CD4-positive, alpha-beta memory T cell (primary cell): ENCODE results near the gene SRCIN1. TPM values are rescaled to one million over a fixed set of nuclear protein-coding genes. Genes with fewer than 3 reads are reported as not detected.
A peak's percentile ranks its signal among the peaks of the same experiment; 100 is the strongest.
"Not testable (repeated sequence)": the region's sequence is repeated elsewhere in the genome, so short reads cannot be mapped to it uniquely, and the experiment has no call there.

Source experiments
- CTCF ChIA-PET: fragments of 350-600 bp; sonication (Branson Sonifier 250); formaldehyde crosslinking; loops from one replicate; lab custom pipeline; 2021; ENCODE audit warnings: inconsistent platforms; ENCODE audit not compliant: partially characterized antibody; lab: Charles Lee
- POLR2A ChIA-PET: fragments of 350-600 bp; sonication (Branson Sonifier 250); formaldehyde crosslinking; loops from one replicate; lab custom pipeline; 2021; ENCODE audit not compliant: partially characterized antibody; lab: Charles Lee
- DNase-seq, 5 donors: peaks; one replicate each; pipeline versions ENCODE4 v3.0.0 to v3.0.0-alpha.2; 2020 to 2022; ENCODE audit warnings: mixed read lengths in 1 of 5
- H3K27ac ChIP-seq: one replicate; pipeline ENCODE4 v1.7.0; 2013; ENCODE audit warnings: low read depth, low read length
- H3K27me3 ChIP-seq: 2 replicates; pipeline ENCODE4 v1.7.0; 2013; ENCODE audit warnings: mild to moderate bottlenecking, low read length, moderate library complexity; ENCODE audit not compliant: insufficient read depth
- H3K36me3 ChIP-seq: 2 replicates; pipeline ENCODE4 v1.7.0; 2013; ENCODE audit warnings: mild to moderate bottlenecking, low read length, moderate library complexity; ENCODE audit not compliant: insufficient read depth
- H3K4me1 ChIP-seq: 2 replicates; pipeline ENCODE4 v1.7.0; 2013; ENCODE audit warnings: mild to moderate bottlenecking, low read length, moderate library complexity; ENCODE audit not compliant: insufficient read depth
- H3K4me3 ChIP-seq, 2 donors: one replicate each; pipeline ENCODE4 v1.7.0; 2013; ENCODE audit warnings: low read length in 2 of 2, mild to moderate bottlenecking in 1 of 2
- H3K9me3 ChIP-seq, 2 donors: one replicate each; pipeline ENCODE4 v1.7.0; 2013; ENCODE audit warnings: low read length in 2 of 2, control low read depth in 1 of 2; ENCODE audit not compliant: control insufficient read depth in 1 of 2
- H3K27ac Mint-ChIP-seq, 7 donors: one replicate each; pipeline ENCODE4 v1.8.0; 2020 to 2021; ENCODE audit warnings: mixed read lengths in 7 of 7, mild to moderate bottlenecking in 6 of 7, inconsistent platforms in 3 of 7, moderate library complexity in 3 of 7
- H3K27me3 Mint-ChIP-seq, 2 donors: one replicate each; pipeline ENCODE4 v1.8.0; 2020 to 2021; ENCODE audit warnings: mixed read lengths in 2 of 2
- H3K36me3 Mint-ChIP-seq, 2 donors: one replicate each; pipeline ENCODE4 v1.8.0; 2020 to 2021; ENCODE audit warnings: mixed read lengths in 2 of 2, inconsistent platforms in 1 of 2, mild to moderate bottlenecking in 1 of 2
- H3K4me1 Mint-ChIP-seq, 4 donors: one replicate each; pipeline ENCODE4 v1.8.0; 2020 to 2021; ENCODE audit warnings: mixed read lengths in 4 of 4, mild to moderate bottlenecking in 1 of 4
- H3K4me3 Mint-ChIP-seq, 8 donors: one replicate each; pipeline ENCODE4 v1.8.0; 2020 to 2021; ENCODE audit warnings: mixed read lengths in 8 of 8, mild to moderate bottlenecking in 7 of 8, moderate library complexity in 6 of 8, inconsistent platforms in 3 of 8
- H3K9me3 Mint-ChIP-seq, 8 donors: one replicate each; pipeline ENCODE4 v1.8.0; 2020 to 2021; ENCODE audit warnings: mixed read lengths in 8 of 8, mild to moderate bottlenecking in 5 of 8, inconsistent platforms in 3 of 8, moderate library complexity in 1 of 8
- intact Hi-C: fragments of 100-400 bp; cut with micrococcal nuclease; formaldehyde crosslinking; loops from one replicate; pipeline ENCODE4 v1.15.1; 2023
- polyA plus RNA-seq, 2 donors: library from polyadenylated mRNA; unstranded; fragments of 300-500 nt; fragmentation: Illumina TruSeq; gene quantifications; one replicate each; pipeline ENCODE4 v1.2.3, GENCODE V29; 2021
- total RNA-seq, 2 experiments: library from RNA; stranded (reverse); gene quantifications; one replicate each; pipeline ENCODE4 v1.2.3, GENCODE V29; 2021

SRCIN1 gene
- total and polyA plus RNA-seq, 4 experiments from 2014 or later, result 0.28 to 0.79 TPM; not detected in 2

DNA sequence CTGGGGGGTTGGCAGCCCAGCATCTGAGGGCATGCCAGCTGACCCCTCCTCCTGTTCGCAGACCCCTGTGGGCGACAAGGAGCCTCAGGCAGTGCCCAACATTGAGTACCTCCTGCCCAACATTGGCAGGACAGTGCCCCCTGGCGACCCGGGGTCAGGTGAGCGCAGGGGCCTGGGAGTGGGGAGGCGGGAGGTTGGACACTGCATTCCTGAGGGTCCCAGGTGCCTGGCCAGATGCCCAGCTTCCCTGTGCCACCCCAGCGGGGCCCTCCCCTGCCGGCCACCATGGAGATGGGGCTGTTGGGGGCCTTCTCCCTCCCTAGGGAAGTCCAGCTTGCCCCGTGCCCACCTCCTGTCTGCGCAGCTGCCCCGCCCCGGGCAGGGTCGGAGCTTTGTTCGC is 107.4 kb downstream of the SRCIN1 start:
- Histone ChIP-seq H3K4me1 (no peaks in the 10 kb centered on the region), H3K4me3 (no peak overlapping the region), H3K36me3 (no peaks in the 10 kb centered on the region), H3K9me3 (no peaks in the 10 kb centered on the region), H3K27me3 (no peaks in the 10 kb centered on the region), H3K27ac (no peak overlapping the region)
- no peak overlapping the region for H3K4me3 Mint-ChIP-seq
- no peak for DNase-seq
- H3K27me3 Mint-ChIP-seq, result peaks cover 1 to 3% of the 10 kb centered on the region in 2 donors
- H3K27ac Mint-ChIP-seq, result no peak overlapping the region
- ChIA-PET POLR2A (no interaction called here), CTCF (no interaction called here)
- H3K9me3 Mint-ChIP-seq, result peaks cover 0 to 6% (median 0%) of the 10 kb centered on the region in 8 donors
- H3K4me1 Mint-ChIP-seq, result no peaks in the 10 kb centered on the region
- H3K36me3 Mint-ChIP-seq, result no peaks in the 10 kb centered on the region
- intact Hi-C loops, result no loop called here

DNA sequence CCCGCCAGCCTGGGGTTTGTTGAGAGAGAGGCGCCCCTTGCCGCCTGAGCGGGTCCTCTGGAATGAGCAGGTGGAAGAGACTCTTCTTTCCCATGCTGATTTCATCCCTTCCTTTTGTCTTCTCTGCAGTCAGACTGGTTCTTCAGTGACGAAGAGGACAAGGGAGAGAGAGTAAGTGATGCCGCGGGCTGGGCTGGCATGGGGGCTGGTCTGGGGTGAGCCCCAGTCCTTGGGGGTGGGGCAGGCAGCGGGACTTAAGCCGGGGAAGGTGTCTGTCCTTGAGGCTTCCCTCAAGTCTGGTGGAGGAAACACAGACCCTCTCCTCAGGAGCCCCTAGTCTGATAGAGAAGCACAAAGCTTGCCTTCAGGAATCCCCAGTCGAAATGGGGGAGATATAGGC is 108.1 kb downstream of the SRCIN1 start:
- H3K27ac Mint-ChIP-seq, result not testable (repeated sequence)

DNA sequence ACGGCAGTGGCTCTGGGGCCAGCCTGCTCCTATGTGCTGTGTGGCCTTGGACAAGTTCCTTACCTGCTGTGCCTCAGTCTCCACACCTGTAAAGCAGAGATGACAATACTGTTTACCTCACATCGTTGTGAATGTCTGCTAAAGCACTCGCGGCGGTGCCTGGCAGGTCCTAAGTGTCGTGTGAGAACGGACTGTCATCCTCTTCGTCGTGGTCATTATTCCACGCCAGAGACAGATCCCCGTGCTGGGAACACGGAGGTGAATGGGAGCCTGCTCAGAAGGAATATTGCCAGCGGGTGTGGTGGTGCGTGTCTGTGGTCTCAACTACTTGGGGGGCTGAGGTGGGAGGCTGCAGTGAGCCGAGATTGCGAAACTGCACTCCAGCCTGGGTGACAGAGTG is 111.6 kb downstream of the SRCIN1 start:
- intact Hi-C loops, H3K27ac ChIP-seq, POLR2A ChIA-PET, H3K9me3 ChIP-seq, H3K36me3 ChIP-seq, H3K27me3 ChIP-seq, H3K9me3 Mint-ChIP-seq, H3K4me3 Mint-ChIP-seq, H3K4me3 ChIP-seq, H3K4me1 ChIP-seq, H3K27me3 Mint-ChIP-seq, H3K36me3 Mint-ChIP-seq, H3K27ac Mint-ChIP-seq, H3K4me1 Mint-ChIP-seq, DNase-seq: not testable (repeated sequence)
- CTCF ChIA-PET, result interaction anchor here (1.6 kb wide), 1 partner anchor 145 kb away, joined by 3 read pairs; no protein-coding TSS in a partner anchor

More for the DNA sequence above, 108.1 kb downstream of the SRCIN1 start:
- H3K27ac ChIP-seq, H3K4me3 ChIP-seq, H3K9me3 Mint-ChIP-seq, H3K36me3 Mint-ChIP-seq, H3K4me3 Mint-ChIP-seq, DNase-seq, H3K27me3 Mint-ChIP-seq, H3K36me3 ChIP-seq, H3K4me1 Mint-ChIP-seq, H3K4me1 ChIP-seq, POLR2A ChIA-PET, H3K27me3 ChIP-seq, intact Hi-C loops, CTCF ChIA-PET, H3K9me3 ChIP-seq: not testable (repeated sequence)

- H3K27me3 ChIP-seq, H3K36me3 ChIP-seq, H3K4me1 Mint-ChIP-seq, H3K4me1 ChIP-seq, H3K4me3 ChIP-seq, H3K36me3 Mint-ChIP-seq, POLR2A ChIA-PET, H3K27ac ChIP-seq, H3K9me3 Mint-ChIP-seq, H3K9me3 ChIP-seq, H3K27me3 Mint-ChIP-seq, H3K4me3 Mint-ChIP-seq: not testable (repeated sequence)
- peak; percentile 83 to 89 (median 85) for DNase-seq
- H3K27ac Mint-ChIP-seq, result peak overlapping the region in 1 of 7 donors; percentile 52
- CTCF ChIA-PET, result interaction anchor here (1.3 to 1.7 kb wide), 2 partner anchors 89 to 176 kb away, joined by 3 to 7 read pairs; no protein-coding TSS in a partner anchor
- intact Hi-C loops, result loop anchor here (1.0 kb wide), 3 partner anchors 69 to 171 kb away; no protein-coding TSS in a partner anchor
These were observed 113.4 kb downstream of the SRCIN1 start for GRCh38 chr17:38492067-38493040.

DNA sequence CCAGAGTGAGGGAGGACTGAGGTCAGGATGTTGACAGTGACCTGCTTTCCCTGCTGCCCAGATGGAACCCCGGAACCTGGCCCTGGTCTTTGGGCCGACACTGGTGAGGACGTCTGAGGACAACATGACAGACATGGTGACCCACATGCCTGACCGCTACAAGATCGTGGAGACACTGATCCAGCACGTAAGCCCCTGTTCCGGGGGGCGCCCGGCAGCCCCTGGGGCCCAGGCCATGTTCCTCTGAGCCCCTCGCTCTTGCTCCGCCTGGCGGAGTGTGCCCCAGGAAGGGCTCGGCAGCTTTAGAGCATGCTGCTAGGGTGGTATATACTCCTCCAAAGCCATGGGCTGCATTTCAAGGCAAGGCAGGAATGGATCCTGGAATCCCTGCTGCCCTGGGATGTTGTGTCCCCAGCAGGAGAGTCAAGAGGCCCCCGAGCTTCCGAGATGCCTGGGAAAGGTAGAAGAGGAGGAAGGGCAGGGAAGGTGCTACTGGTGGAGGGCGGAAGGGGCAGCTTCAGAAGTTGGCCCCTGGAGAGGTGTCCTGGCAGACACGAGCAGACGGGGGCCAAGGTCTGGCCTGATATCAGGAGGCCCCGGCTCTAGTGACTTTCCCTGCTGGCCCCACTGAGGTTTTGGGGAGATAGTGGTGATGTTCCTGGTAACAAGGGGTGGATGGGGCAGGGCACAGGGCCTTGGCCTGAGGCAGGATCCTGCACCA is 114.2 kb downstream of the SRCIN1 start:
- H3K9me3 ChIP-seq, H3K4me3 ChIP-seq, H3K9me3 Mint-ChIP-seq, H3K4me1 ChIP-seq, H3K27me3 Mint-ChIP-seq, H3K36me3 Mint-ChIP-seq, DNase-seq, H3K4me1 Mint-ChIP-seq, H3K27ac ChIP-seq, H3K27ac Mint-ChIP-seq, POLR2A ChIA-PET, H3K27me3 ChIP-seq, H3K36me3 ChIP-seq, H3K4me3 Mint-ChIP-seq: not testable (repeated sequence)
- intact Hi-C loops, result loop anchor here (1.0 kb wide), 3 partner anchors 68 to 172 kb away; no protein-coding TSS in a partner anchor
- CTCF ChIA-PET, result interaction anchor here (1.7 kb wide), 1 partner anchor 176 kb away, joined by 7 read pairs; no protein-coding TSS in a partner anchor

DNA sequence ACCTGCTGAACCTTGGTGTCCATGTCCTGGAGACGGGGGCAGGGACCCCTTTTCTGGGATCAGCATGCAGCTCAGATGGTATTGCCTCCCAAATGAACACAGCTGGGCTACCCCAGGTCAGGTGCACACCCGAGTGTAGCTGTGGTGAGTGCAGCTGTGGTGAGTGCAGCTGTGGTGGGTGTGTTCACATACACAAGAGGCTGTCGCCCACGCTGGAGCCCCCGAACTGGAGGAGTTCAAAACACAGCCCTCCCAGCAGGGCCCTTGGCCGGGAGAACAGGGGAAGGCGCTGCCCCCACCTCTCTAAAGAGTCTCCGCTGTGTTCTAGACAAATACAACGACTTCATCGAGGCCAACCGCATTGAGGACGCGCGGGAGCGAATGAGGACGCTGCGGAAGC is 116.0 kb downstream of the SRCIN1 start:
- intact Hi-C loops, H3K4me3 ChIP-seq, H3K27me3 Mint-ChIP-seq, H3K27me3 ChIP-seq, H3K4me3 Mint-ChIP-seq, H3K36me3 ChIP-seq, DNase-seq, CTCF ChIA-PET, H3K27ac Mint-ChIP-seq, H3K36me3 Mint-ChIP-seq, POLR2A ChIA-PET, H3K4me1 ChIP-seq, H3K9me3 ChIP-seq, H3K27ac ChIP-seq, H3K9me3 Mint-ChIP-seq: not testable (repeated sequence)
- H3K4me1 Mint-ChIP-seq, result peaks cover 6 to 17% (median 12%) of the 10 kb centered on the region in 4 donors

DNA sequence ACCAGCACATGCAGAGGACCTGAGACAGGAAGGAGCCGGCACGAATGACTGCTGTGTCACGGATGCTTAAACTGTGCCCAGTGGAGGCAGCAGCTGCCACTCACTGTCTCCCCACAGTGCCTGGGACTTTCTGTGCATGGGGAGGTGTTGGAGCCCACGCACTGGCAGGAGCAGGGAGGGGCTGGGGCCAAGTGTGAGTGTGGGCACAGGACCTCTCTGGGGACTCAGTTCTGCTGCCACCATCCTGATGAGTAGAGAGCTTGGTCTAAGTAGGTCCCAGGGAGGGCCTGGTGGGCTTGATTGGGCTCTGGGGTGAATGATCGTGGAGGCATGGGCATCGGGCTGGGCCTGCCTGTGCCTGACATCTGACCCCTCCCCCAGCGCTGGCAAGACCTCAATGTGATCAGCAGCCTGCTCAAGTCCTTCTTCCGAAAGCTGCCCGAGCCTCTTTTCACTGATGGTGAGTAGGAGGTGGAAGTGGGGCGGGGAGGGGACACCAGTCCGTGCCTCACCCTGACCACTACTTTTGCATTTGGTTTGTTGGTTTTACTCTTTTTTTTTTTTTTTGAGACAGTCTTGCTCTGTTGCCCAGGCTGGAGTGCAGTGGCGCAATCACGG is 120.0 kb downstream of the SRCIN1 start:
- H3K9me3 ChIP-seq, H3K27ac ChIP-seq, H3K4me3 ChIP-seq, H3K27me3 Mint-ChIP-seq, POLR2A ChIA-PET, H3K36me3 ChIP-seq, H3K9me3 Mint-ChIP-seq, H3K27me3 ChIP-seq, H3K36me3 Mint-ChIP-seq, H3K4me1 ChIP-seq: not testable (repeated sequence)
- Mint-ChIP-seq H3K4me1 (peaks cover 4 to 13% (median 11%) of the 10 kb centered on the region in 4 donors), H3K4me3 (peak overlapping the region in 6 of 8 donors; percentile 46 to 71 (median 62)), H3K27ac (peak overlapping the region in 5 of 7 donors; percentile 12 to 74 (median 72))
- CTCF ChIA-PET, result interaction anchor here (0.7 to 1.2 kb wide), 3 partner anchors 61 to 72 kb away, joined by 3 to 4 read pairs (median 3); no protein-coding TSS in a partner anchor
- peak; percentile 19 to 65 (median 42) for DNase-seq
- intact Hi-C loops, result loop anchor here (1.0 to 2.0 kb wide), 2 partner anchors 41 to 62 kb away; no protein-coding TSS in a partner anchor
